HG03025 (cell line): ENCODE measurements around the gene SORCS2.

ENCODE experiments used
- ATAC-seq: cut with Tn5 transposase; IDR thresholded peaks from one replicate; pipeline ENCODE4 v1.9.1; 2021; ENCODE audit warnings: mild to moderate bottlenecking, moderate library complexity; ENCODE audit not compliant: unreplicated experiment, low FRiP score

The SORCS2 gene

GRCh38 chr4:7192252-7193029, at the start of gene SORCS2:
SORCS2 (plus strand) TSS chr4:7192538.
- ATAC-seq, result no peak

- ATAC-seq, result no peak
Measured at GRCh38 chr4:7144374-7145290, 47.7 kb upstream of the SORCS2 start.

GRCh38 chr4:7145291-7145934, 46.9 kb upstream of the SORCS2 start:
- no peak for ATAC-seq

- no peak for ATAC-seq
Measured at GRCh38 chr4:7146059-7146785, 46.1 kb upstream of the SORCS2 start.

GRCh38 chr4:7146786-7147115, 45.6 kb upstream of the SORCS2 start:
- ATAC-seq, result no peak

GRCh38 chr4:7147261-7147660, 45.1 kb upstream of the SORCS2 start:
- ATAC-seq, result no peak

- no peak for ATAC-seq
Measured at GRCh38 chr4:7147661-7148310, 44.6 kb upstream of the SORCS2 start.

GRCh38 chr4:7148337-7148736, 44.0 kb upstream of the SORCS2 start:
- ATAC-seq, result no peak

GRCh38 chr4:7150036-7150635, 42.2 kb upstream of the SORCS2 start:
- ATAC-seq, result no peak

GRCh38 chr4:7151668-7152227, 40.6 kb upstream of the SORCS2 start:
- ATAC-seq, result no peak

GRCh38 chr4:7153711-7154110, 38.6 kb upstream of the SORCS2 start:
- ATAC-seq, result no peak

GRCh38 chr4:7154351-7154981, 37.9 kb upstream of the SORCS2 start:
- no peak for ATAC-seq

GRCh38 chr4:7155590-7156071, 36.7 kb upstream of the SORCS2 start:
- no peak for ATAC-seq

- ATAC-seq, result no peak
Measured at GRCh38 chr4:7156328-7156727, 36.0 kb upstream of the SORCS2 start.

- no peak for ATAC-seq
Measured at GRCh38 chr4:7156761-7157488, 35.4 kb upstream of the SORCS2 start.

GRCh38 chr4:7157666-7158065, 34.7 kb upstream of the SORCS2 start:
- ATAC-seq, result no peak

- no peak for ATAC-seq
Measured at GRCh38 chr4:7158081-7158750, 34.1 kb upstream of the SORCS2 start.

GRCh38 chr4:7158991-7159390, 33.3 kb upstream of the SORCS2 start:
- ATAC-seq, result no peak
